Measurements from ENCODE around the gene EIF3J.

GRCh38 chr15:44516436-44516835, 20.5 kb upstream of the EIF3J start:
- TF ChIP-seq CTCF (IDR thresholded peaks at IDR 0.05) (no peak), POLR2AphosphoS5 (IDR thresholded peaks at IDR 0.05; ENCODE audit: low read depth, low read length) (no peak), RFX5 (IDR thresholded peaks at IDR 0.05; ENCODE audit: low read length) (no peak), MXI1 (IDR thresholded peaks at IDR 0.05; ENCODE audit: low read depth, low read length) (no peak), SMC3 (IDR thresholded peaks at IDR 0.05; ENCODE audit: low read depth, low read length) (no peak), TAF1 (IDR thresholded peaks at IDR 0.05; ENCODE audit: borderline replicate concordance, low read depth, low read length) (no peak), PBX3 (IDR thresholded peaks at IDR 0.05) (no peak), FOSL2 (IDR thresholded peaks at IDR 0.05; ENCODE audit: borderline replicate concordance, low read depth) (no peak), USF2 (IDR thresholded peaks at IDR 0.05; ENCODE audit: borderline replicate concordance, low read depth, low read length) (no peak), EP300 (IDR thresholded peaks at IDR 0.05; ENCODE audit: borderline replicate concordance in 1 of 2, low read depth in 1 of 2, low read length in 1 of 2) (no peak), MAX (IDR thresholded peaks at IDR 0.05; ENCODE audit: low read depth) (no peak)

Data from SK-N-SH (cell line).